ENCODE results near the gene PPP2R5A. TPM values are rescaled to one million over a fixed set of nuclear protein-coding genes. Genes with fewer than 3 reads are reported as not detected.

Gene PPP2R5A
- polyA plus RNA-seq (2013, experiment 1 of 2; ENCODE audit: insufficient read length) = 17.7 TPM
- 18.0 TPM for polyA plus RNA-seq (2013, experiment 2 of 2; ENCODE audit: insufficient read length)

- peak; percentile 99 for DNase-seq
Measured at GRCh38 chr1:212284744-212285684, at the start of gene PPP2R5A. Gene PPP2R5A, plus strand, starts transcription at chr1:212285410. Its CDS starts 701 bp downstream, at chr1:212286111.

GRCh38 chr1:212235857-212236256, 49.4 kb upstream of the PPP2R5A start:
- no peak for DNase-seq

GRCh38 chr1:212236664-212237220, 48.5 kb upstream of the PPP2R5A start:
- no peak for DNase-seq

- DNase-seq = no peak
Measured at GRCh38 chr1:212237651-212238050, 47.6 kb upstream of the PPP2R5A start.

GRCh38 chr1:212238552-212238951, 46.7 kb upstream of the PPP2R5A start:
- DNase-seq = no peak

- no peak for DNase-seq
Measured at GRCh38 chr1:212241501-212241900, 43.7 kb upstream of the PPP2R5A start.

- DNase-seq = no peak
Measured at GRCh38 chr1:212241957-212242287, 43.3 kb upstream of the PPP2R5A start.

GRCh38 chr1:212242288-212242984, 42.8 kb upstream of the PPP2R5A start:
- DNase-seq = no peak

GRCh38 chr1:212242985-212243308, 42.3 kb upstream of the PPP2R5A start:
- DNase-seq = no peak

GRCh38 chr1:212244441-212244840, 40.8 kb upstream of the PPP2R5A start:
- DNase-seq = no peak

GRCh38 chr1:212247179-212247721, 38.0 kb upstream of the PPP2R5A start:
- peak; percentile 50 for DNase-seq

GRCh38 chr1:212247988-212248387, 37.2 kb upstream of the PPP2R5A start:
- DNase-seq = no peak

- DNase-seq = no peak
Measured at GRCh38 chr1:212254853-212255363, 30.3 kb upstream of the PPP2R5A start.

GRCh38 chr1:212255705-212256307, 29.4 kb upstream of the PPP2R5A start:
- no peak for DNase-seq

GRCh38 chr1:212256369-212256768, 28.8 kb upstream of the PPP2R5A start:
- no peak for DNase-seq

- DNase-seq = no peak
Measured at GRCh38 chr1:212257157-212257556, 28.1 kb upstream of the PPP2R5A start.

- no peak for DNase-seq
Measured at GRCh38 chr1:212259693-212260480, 25.3 kb upstream of the PPP2R5A start.

- DNase-seq = no peak
Measured at GRCh38 chr1:212260557-212261355, 24.5 kb upstream of the PPP2R5A start.

- no peak for DNase-seq
Measured at GRCh38 chr1:212261361-212261929, 23.8 kb upstream of the PPP2R5A start.

GRCh38 chr1:212267017-212267416, 18.2 kb upstream of the PPP2R5A start:
- no peak for DNase-seq
